HG03045 (cell line): Measurements from ENCODE around the gene TEX50.
"Not testable (repeated sequence)": the region's sequence is repeated elsewhere in the genome, so short reads cannot be mapped to it uniquely, and the experiment has no call there.

Experiments used
- ATAC-seq: cut with Tn5 transposase; IDR thresholded peaks from one replicate; pipeline ENCODE4 v1.9.1; 2021; ENCODE audit warnings: mild to moderate bottlenecking, moderate library complexity; ENCODE audit not compliant: unreplicated experiment

Gene TEX50

GRCh38 chr1:173635116-173635515 lies at the start of gene TEX50:
TEX50 (plus strand) TSS chr1:173635338; CDS start chr1:173635522, 184 bp downstream.
- ATAC-seq, result no peak

DNA sequence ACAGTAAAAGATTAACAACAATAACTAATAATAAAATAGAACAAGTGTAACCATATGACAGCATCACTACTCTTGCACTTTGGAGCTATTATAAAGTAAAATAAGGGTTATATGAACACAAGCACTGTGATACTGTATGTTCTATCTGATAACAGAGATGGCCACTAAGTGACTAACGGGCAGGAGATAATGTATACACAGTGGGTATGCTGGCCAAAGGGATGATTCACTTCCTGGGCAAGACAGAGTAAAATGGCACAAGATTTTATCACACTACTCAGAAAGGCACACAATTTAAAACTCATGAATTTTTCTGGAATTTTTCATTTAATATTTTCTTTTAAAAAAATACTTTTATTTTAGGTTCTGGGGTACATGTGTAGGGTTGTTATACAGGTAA lies 44.6 kb upstream of the TEX50 start:
- no peak for ATAC-seq

GRCh38 chr1:173591138-173591537 lies 44.0 kb upstream of the TEX50 start:
- not testable (repeated sequence) for ATAC-seq

DNA sequence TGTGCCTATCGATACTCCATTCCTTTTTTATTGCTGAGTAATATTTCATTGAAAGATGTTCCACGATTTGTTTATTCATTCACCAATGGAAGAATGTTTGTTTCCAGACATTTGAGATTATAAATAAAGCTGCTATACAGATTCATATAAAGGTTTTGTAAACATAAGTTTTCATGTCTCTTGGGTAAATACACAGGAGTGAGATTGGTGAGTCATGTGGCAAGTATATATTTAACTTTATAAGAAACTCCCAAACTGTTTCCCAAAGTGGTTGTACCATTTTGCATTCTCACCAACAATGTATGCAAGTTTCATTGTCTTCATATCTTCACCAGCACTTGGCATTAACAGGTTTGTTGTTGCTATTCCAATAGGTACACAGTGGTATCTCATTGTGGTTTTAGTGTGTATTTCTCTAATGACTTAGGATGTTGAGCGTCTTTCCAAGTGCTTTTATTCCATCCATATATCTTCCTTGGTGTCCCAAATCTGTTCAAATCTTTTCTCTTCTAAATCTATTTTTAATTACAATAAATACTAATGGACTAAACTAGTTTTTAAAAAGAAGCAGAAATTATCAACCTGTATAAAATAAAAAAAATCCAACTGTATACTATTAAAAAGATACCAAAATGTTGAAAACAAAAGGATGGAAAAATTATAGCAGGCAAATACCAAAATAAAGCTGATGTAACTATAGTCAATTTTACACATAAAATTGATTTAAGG lies 38.9 kb upstream of the TEX50 start:
- ATAC-seq, result no peak

GRCh38 chr1:173601588-173601987 lies 33.5 kb upstream of the TEX50 start:
- no peak for ATAC-seq

DNA sequence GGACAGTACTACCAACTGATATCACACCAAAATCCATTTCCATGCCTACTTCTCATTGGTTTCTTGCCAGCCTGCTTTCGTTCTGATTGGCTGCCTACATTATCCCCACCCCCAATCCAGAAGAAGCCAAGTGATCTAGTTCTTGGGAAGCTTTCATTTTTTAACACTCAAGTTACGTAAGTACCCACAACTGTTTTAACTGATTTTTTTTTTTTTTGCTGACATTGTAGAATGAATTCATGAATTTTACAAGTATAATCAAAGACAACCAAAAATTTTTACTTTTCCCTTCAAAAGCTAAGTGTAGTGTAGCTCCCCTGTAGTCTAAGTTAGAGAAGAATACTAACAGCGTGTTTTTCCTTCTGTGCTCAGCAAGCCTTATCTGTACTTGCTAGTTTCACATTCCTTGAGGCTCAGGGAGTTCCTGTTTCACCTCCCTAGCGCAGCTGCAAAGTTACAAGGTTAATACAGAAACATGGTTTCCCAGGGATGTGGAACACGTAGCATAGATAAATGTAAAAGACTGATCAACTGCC lies 32.0 kb upstream of the TEX50 start, which contains the start of gene SLC9C2:
SLC9C2 (minus strand) TSS at position 17 of the 536 bp plus-strand sequence. CDS start 1,296 bp downstream, outside the sequence.
- ATAC-seq, result no peak

- no peak for ATAC-seq
Observed at GRCh38 chr1:173608503-173609216, 26.5 kb upstream of the TEX50 start.

DNA sequence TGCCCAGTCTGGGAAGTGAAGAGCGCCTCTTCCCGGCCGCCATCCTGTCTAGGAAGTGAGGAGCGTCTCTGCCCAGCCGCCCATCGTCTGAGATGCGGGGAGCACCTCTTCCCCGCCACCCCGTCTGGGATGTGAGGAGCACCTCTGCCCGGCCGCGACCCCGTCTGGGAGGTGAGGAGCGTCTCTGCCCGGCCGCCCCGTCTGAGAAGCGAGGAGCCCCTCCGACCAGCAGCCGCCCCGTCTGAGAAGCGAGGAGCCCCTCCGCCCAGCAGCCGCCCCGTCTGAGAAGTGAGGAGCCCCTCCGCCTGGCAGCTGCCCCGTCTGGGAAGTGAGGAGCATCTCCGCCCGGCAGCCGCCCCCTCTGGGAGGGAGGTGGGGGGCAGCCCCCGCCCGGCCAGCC lies 22.1 kb upstream of the TEX50 start:
- not testable (repeated sequence) for ATAC-seq

DNA sequence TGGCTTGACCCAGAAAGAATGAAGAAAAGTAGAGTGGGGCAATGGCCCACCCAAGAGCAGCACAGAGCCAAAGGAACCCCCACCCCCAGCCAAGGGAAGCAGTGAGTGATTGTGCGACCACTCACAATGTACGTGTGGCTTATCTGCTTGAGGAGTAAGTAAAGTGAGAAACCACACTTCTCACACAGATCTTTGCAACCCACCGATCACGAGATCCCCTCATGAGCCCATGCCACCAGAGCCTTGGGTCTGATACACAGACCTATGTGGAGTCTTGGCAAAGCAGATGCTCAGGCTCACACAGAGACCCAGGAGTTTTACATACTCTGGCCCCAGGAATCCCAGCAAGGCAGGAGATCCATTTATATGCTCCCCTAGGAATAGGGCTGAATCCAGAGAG lies 18.3 kb upstream of the TEX50 start:
- no peak for ATAC-seq

DNA sequence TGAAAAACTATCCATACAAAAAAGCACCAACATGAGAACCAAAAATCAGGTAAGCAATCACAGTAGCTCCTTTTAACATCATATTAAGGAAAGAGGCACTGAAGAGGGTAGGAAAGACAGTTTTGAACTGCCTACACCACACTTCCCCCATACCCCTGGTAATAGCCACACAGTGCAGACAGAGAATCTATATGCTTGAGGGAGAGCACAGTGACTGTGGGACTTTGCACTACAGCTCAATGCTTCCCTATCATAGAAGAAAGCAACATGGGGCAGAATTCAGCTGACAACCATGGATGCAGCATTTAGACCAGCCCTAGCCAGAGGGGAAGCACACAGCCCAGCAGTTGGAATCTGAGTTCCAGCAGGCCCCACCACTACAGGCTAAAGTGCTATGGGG lies 7.9 kb upstream of the TEX50 start:
- no peak for ATAC-seq

GRCh38 chr1:173628888-173629287 lies 6.2 kb upstream of the TEX50 start:
- no peak for ATAC-seq

- ATAC-seq, result not testable (repeated sequence)
Observed at GRCh38 chr1:173637236-173638042, 2.3 kb downstream of the TEX50 start.

DNA sequence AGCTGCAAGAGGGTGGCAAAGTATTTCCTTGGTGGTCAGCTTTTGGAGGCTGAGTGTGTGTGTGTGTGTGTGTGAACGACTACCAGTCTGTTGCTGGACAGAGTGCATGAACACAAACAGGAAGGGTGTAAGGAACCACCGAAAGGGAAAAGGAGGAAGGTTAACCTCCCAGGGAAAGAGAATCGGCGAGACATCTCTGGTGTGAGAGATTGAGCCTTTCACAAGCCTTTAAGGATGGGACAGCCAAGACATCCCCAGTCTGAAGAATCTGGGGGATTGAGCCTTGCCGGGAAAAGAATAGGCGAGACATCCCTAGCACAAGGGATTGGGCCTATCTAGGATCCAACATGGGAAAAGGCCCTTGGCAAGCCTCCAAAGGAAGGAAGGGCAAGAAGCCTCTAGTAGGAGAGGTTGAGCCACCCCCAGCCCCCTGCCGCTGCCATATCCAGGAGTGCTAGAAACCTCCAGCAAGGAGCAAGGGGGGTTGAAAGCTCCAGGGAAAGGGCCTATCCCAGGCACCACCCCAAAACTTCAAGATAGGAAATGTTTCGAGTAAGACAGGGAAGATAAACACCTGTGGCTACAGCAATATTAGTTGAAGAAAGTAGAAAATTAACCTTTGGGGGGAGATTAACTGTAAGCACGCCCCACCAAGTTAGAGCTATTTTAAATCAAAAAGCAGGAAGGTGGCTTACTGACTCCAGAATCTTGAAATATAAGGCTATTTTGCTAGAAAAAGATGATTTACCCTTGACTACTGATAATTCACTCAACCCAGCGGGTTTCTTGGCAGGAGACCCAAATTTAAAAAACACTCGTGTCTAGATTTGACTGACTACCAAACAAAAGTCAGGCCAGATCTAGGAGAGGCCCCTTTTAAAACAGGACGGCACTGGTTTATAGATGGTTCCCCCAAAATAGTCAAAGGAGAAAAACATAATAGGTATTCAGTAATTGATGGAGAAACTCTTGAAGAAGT lies 3.2 kb downstream of the TEX50 start:
- ATAC-seq, result no peak

GRCh38 chr1:173639102-173639501 lies 4.0 kb downstream of the TEX50 start:
- no peak for ATAC-seq

DNA sequence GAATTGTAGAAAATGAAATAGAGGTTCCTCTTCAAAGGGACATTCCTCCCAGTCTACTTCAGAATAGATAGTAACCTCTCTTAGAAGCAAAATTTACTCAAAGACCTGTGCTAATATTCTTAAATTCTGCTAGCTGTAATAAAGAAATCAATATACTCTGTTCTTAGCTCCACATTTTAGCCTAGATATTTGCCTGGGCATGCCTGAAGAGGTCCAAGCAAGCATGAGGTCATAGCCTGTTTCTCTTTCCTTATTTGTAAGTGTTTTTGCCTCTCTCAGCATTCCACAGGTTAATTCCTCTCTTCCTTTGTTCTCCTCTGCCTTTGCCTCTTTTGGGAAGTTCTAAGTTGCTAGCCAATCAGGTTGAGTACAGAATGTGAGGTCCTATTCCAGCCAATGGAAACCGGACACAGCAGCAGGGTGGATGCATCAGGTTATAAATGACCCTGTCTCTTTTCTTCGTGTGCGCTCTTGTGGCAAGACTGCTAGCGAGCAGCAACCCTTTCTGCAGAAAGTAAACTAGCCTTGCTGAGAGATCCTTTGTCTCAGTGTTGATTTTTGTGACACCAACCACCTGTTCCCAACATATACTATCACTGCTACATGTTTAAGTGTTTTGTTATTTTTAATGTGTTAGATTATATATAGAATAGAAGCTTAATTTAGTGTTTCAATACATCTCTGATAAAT lies 7.5 kb downstream of the TEX50 start:
- not testable (repeated sequence) for ATAC-seq

GRCh38 chr1:173646656-173647055 lies 11.5 kb downstream of the TEX50 start:
- ATAC-seq, result no peak

GRCh38 chr1:173648880-173649605 lies 13.9 kb downstream of the TEX50 start:
- no peak for ATAC-seq

GRCh38 chr1:173660306-173660705 lies 25.2 kb downstream of the TEX50 start:
- ATAC-seq, result no peak

GRCh38 chr1:173661271-173661670 lies 26.1 kb downstream of the TEX50 start:
- no peak for ATAC-seq
